Nephron progenitor cell (in vitro differentiated cells): Measurements from ENCODE around the gene CAMK1D.
A peak's percentile ranks its signal among the peaks of the same experiment; 100 is the strongest.

Experiments
- DNase-seq: peaks from one replicate; pipeline ENCODE4 v3.0.0; 2021
- H3K27ac Mint-ChIP-seq: 2 replicates; pipeline ENCODE4 v1.8.0; 2021; ENCODE audit warnings: mild to moderate bottlenecking, moderate library complexity, mixed read lengths
- H3K27me3 Mint-ChIP-seq: 2 replicates; pipeline ENCODE4 v1.8.0; 2021; ENCODE audit warnings: mild to moderate bottlenecking, low read depth, mixed read lengths; ENCODE audit not compliant: poor library complexity
- H3K36me3 Mint-ChIP-seq: 2 replicates; pipeline ENCODE4 v1.8.0; 2021; ENCODE audit warnings: low read depth, mixed read lengths
- H3K4me1 Mint-ChIP-seq: 2 replicates; pipeline ENCODE4 v1.8.0; 2021; ENCODE audit warnings: mixed read lengths
- H3K4me3 Mint-ChIP-seq: 2 replicates; pipeline ENCODE4 v1.8.0; 2021; ENCODE audit warnings: mild to moderate bottlenecking, moderate library complexity, mixed read lengths
- H3K9me3 Mint-ChIP-seq: 2 replicates; pipeline ENCODE4 v1.8.0; 2021; ENCODE audit warnings: mild to moderate bottlenecking, moderate library complexity, mixed read lengths
- CTCF ChIP-seq: fragments of 200-600 bp; sonication (generic); IDR thresholded peaks from 2 replicates; pipeline ENCODE4 v1.5.0; 2021; ENCODE audit warnings: antibody characterized with exemption

CAMK1D gene

GRCh38 chr10:12757351-12757750 is 408.0 kb downstream of the CAMK1D start:
- no peak for DNase-seq
- H3K27ac Mint-ChIP-seq: no peak overlapping the region
- H3K4me3 Mint-ChIP-seq: no peak overlapping the region
- H3K9me3 Mint-ChIP-seq: peaks cover 4% of the 10 kb centered on the region
- no peaks in the 10 kb centered on the region for H3K4me1 Mint-ChIP-seq
- no peak for TF ChIP-seq CTCF
- peaks cover 11% of the 10 kb centered on the region for H3K36me3 Mint-ChIP-seq
- H3K27me3 Mint-ChIP-seq: peaks cover 6% of the 10 kb centered on the region

- DNase-seq: no peak
- H3K4me3 Mint-ChIP-seq: no peak overlapping the region
- no peak overlapping the region for H3K27ac Mint-ChIP-seq
- H3K9me3 Mint-ChIP-seq: peaks cover 4% of the 10 kb centered on the region
- peaks cover 6% of the 10 kb centered on the region for H3K27me3 Mint-ChIP-seq
- peaks cover 14% of the 10 kb centered on the region for H3K36me3 Mint-ChIP-seq
- TF ChIP-seq CTCF: no peak
- no peaks in the 10 kb centered on the region for H3K4me1 Mint-ChIP-seq
These were observed 408.9 kb downstream of the CAMK1D start for GRCh38 chr10:12758271-12758670.

- Mint-ChIP-seq H3K27ac (no peak overlapping the region), H3K4me1 (peaks cover 44% of the 10 kb centered on the region), H3K36me3 (peaks cover 24% of the 10 kb centered on the region), H3K9me3 (no peaks in the 10 kb centered on the region), H3K4me3 (no peak overlapping the region), H3K27me3 (peaks cover 11% of the 10 kb centered on the region)
- TF ChIP-seq CTCF: no peak
- DNase-seq: no peak
These were observed 416.9 kb downstream of the CAMK1D start for GRCh38 chr10:12766223-12766622.

GRCh38 chr10:12768156-12769100 is 419.1 kb downstream of the CAMK1D start:
- Mint-ChIP-seq H3K9me3 (no peaks in the 10 kb centered on the region), H3K4me1 (peaks cover 62% of the 10 kb centered on the region), H3K27me3 (peaks cover 11% of the 10 kb centered on the region), H3K4me3 (no peak overlapping the region), H3K27ac (peak overlapping the region; percentile 68), H3K36me3 (peaks cover 12% of the 10 kb centered on the region)
- TF ChIP-seq CTCF: no peak
- no peak for DNase-seq

GRCh38 chr10:12769323-12770044 is 420.1 kb downstream of the CAMK1D start:
- H3K27ac Mint-ChIP-seq: no peak overlapping the region
- no peak overlapping the region for H3K4me3 Mint-ChIP-seq
- no peaks in the 10 kb centered on the region for H3K9me3 Mint-ChIP-seq

More at GRCh38 chr10:12769323-12770044, 420.1 kb downstream of the CAMK1D start:
- H3K36me3 Mint-ChIP-seq: peaks cover 12% of the 10 kb centered on the region
- H3K27me3 Mint-ChIP-seq: peaks cover 11% of the 10 kb centered on the region
- no peak for DNase-seq
- peaks cover 69% of the 10 kb centered on the region for H3K4me1 Mint-ChIP-seq
- no peak for TF ChIP-seq CTCF
